ENCODE measurements around the gene MICOS13.

Gene MICOS13

DNA sequence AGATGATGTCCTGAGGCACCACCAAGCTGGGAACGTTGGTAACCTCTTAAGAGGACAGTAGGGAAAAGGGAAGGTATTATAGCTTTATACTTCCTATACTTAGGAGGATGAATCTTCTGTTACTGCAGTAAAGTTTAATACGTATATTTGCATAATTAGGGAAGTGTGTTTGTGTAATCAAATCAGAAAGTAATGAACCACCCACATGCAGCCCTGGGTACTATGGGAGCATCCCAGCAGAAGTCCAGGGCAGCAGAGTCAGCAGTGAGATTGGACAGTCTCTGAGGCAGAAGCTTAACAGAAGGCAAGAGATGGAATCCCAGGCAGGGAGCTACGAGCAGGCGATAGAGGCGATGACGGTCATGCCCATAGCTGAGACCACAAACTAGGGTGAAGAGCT is 44.9 kb downstream of the MICOS13 start:
- Histone ChIP-seq H3K27ac (ENCODE audit: low read length) (no peak overlapping the region), H3K27me3 (ENCODE audit: low read depth, low read length) (no peaks in the 10 kb centered on the region), H3K9me3 (ENCODE audit: insufficient read depth, low read length) (no peaks in the 10 kb centered on the region), H3K4me1 (ENCODE audit: low read length) (peaks cover 13% of the 10 kb centered on the region), H3K4me2 (ENCODE audit: low read length) (no peak overlapping the region), H2AFZ (ENCODE audit: low read depth, low read length) (no peak overlapping the region), H3K79me2 (ENCODE audit: low read length) (peaks cover 100% of the 10 kb centered on the region), H4K20me1 (ENCODE audit: insufficient read depth, low read length) (peaks cover 89% of the 10 kb centered on the region), H3K9ac (ENCODE audit: low read length) (no peak overlapping the region), H3K4me3 (ENCODE audit: low read length) (no peak overlapping the region), H3K36me3 (replicated peaks; ENCODE audit: low read depth, low read length) (peaks cover 55% of the 10 kb centered on the region)
- TF ChIP-seq, protein P1, sequence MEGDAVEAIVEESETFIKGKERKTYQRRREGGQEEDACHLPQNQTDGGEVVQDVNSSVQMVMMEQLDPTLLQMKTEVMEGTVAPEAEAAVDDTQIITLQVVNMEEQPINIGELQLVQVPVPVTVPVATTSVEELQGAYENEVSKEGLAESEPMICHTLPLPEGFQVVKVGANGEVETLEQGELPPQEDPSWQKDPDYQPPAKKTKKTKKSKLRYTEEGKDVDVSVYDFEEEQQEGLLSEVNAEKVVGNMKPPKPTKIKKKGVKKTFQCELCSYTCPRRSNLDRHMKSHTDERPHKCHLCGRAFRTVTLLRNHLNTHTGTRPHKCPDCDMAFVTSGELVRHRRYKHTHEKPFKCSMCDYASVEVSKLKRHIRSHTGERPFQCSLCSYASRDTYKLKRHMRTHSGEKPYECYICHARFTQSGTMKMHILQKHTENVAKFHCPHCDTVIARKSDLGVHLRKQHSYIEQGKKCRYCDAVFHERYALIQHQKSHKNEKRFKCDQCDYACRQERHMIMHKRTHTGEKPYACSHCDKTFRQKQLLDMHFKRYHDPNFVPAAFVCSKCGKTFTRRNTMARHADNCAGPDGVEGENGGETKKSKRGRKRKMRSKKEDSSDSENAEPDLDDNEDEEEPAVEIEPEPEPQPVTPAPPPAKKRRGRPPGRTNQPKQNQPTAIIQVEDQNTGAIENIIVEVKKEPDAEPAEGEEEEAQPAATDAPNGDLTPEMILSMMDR (IDR thresholded peaks at IDR 0.05; ENCODE audit: low read depth, low read length) = no peak
- no peak for TF ChIP-seq EZH2phosphoT487 (IDR thresholded peaks at IDR 0.05; ENCODE audit: low read depth)

DNA sequence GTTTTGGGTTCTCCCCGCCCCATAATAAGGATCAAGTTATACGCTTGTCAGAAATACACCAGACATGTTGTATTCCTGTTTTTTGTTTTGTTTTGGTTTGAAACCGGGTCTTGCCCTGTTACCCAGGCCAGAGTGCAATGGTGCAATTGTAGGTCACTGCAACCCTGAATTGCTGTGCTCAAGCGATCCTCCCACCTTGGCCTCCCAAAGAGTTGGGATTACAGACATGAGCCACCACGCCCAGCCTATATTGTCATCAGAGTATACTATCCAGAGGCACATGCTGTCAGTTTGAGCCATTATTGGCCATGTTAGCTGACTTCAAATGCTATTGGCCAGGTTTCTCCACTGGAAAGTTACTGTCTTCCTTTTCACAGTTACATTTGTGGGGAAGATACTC is 47.7 kb downstream of the MICOS13 start:
- TF ChIP-seq, protein P1 (IDR thresholded peaks at IDR 0.05; ENCODE audit: low read depth, low read length) = no peak
- no peak for TF ChIP-seq EZH2phosphoT487 (IDR thresholded peaks at IDR 0.05; ENCODE audit: low read depth)
- H4K20me1 ChIP-seq (ENCODE audit: insufficient read depth, low read length) = peaks cover 91% of the 10 kb centered on the region
- H3K4me3 ChIP-seq (ENCODE audit: low read length) = no peak overlapping the region
- no peaks in the 10 kb centered on the region for H3K9me3 ChIP-seq (ENCODE audit: insufficient read depth, low read length)
- no peak overlapping the region for H3K27ac ChIP-seq (ENCODE audit: low read length)
- no peak overlapping the region for H3K4me2 ChIP-seq (ENCODE audit: low read length)
- H3K9ac ChIP-seq (ENCODE audit: low read length) = no peak overlapping the region
- H3K4me1 ChIP-seq (ENCODE audit: low read length) = peaks cover 31% of the 10 kb centered on the region
- peaks cover 70% of the 10 kb centered on the region for H3K36me3 ChIP-seq (replicated peaks; ENCODE audit: low read depth, low read length)
- peaks cover 100% of the 10 kb centered on the region for H3K79me2 ChIP-seq (ENCODE audit: low read length)
- H2AFZ ChIP-seq (ENCODE audit: low read depth, low read length) = no peak overlapping the region
- H3K27me3 ChIP-seq (ENCODE audit: low read depth, low read length) = no peaks in the 10 kb centered on the region

DNA sequence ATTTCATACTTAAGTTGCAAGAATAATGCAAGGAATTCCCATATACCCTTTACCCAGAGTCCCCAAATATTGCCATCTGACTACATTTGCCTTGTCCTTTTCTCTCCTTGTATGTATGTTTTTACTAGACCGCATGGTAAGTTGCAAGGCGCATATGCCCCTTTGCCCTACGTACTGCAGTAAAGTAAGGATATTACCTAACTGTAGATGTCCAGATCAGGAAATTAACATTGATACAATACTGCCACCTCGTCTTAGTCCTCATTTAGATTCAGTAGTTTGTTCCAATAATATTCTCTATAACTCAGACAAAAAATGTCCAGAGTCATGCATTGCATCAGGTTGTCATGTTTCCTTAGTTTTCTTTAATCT is 48.1 kb downstream of the MICOS13 start:
- H3K4me1 ChIP-seq (ENCODE audit: low read length) = peaks cover 35% of the 10 kb centered on the region
- no peaks in the 10 kb centered on the region for H3K27me3 ChIP-seq (ENCODE audit: low read depth, low read length)
- peaks cover 100% of the 10 kb centered on the region for H3K79me2 ChIP-seq (ENCODE audit: low read length)
- no peaks in the 10 kb centered on the region for H3K9me3 ChIP-seq (ENCODE audit: insufficient read depth, low read length)
- no peak overlapping the region for H2AFZ ChIP-seq (ENCODE audit: low read depth, low read length)
- H3K36me3 ChIP-seq (replicated peaks; ENCODE audit: low read depth, low read length) = peaks cover 69% of the 10 kb centered on the region
- H3K27ac ChIP-seq (ENCODE audit: low read length) = no peak overlapping the region
- H3K4me3 ChIP-seq (ENCODE audit: low read length) = no peak overlapping the region
- no peak for TF ChIP-seq EZH2phosphoT487 (IDR thresholded peaks at IDR 0.05; ENCODE audit: low read depth)
- TF ChIP-seq, protein P1 (IDR thresholded peaks at IDR 0.05; ENCODE audit: low read depth, low read length) = no peak
- no peak overlapping the region for H3K4me2 ChIP-seq (ENCODE audit: low read length)
- no peak overlapping the region for H3K9ac ChIP-seq (ENCODE audit: low read length)
- H4K20me1 ChIP-seq (ENCODE audit: insufficient read depth, low read length) = peaks cover 91% of the 10 kb centered on the region

DNA sequence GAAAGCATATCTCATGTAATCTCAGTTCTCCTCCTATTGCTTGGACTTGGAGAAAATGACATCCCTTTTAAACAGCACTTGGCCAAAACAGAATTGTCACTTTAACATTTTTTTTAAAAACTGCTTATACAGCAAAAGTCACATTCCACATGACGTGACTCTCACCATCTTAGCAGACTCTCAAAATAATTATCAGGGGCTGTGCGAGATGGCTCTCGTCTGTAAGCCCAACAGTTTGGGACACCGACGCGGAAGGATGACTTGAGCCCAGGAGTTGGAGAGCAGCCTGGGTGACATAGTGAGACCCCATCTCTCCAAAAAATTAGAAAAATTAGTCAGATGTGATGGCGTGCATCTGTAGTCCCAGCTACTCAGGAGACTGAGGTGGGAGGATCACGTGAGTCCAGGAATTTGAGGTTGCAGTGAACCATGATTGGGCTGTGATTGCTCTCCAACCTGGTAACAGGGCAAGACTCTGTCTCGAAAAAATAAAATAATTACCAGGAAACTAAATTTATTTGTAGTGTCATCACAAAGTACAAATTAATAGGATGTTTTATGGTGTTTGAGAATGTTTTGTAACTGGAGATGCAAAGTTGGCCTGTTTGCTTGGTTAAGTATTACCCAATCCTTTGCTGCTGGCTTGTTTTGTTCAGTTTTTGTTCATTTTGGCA is 48.6 kb downstream of the MICOS13 start:
- no peak overlapping the region for H3K9ac ChIP-seq (ENCODE audit: low read length)
- H3K4me2 ChIP-seq (ENCODE audit: low read length) = no peak overlapping the region
- H3K27ac ChIP-seq (ENCODE audit: low read length) = no peak overlapping the region
- peaks cover 40% of the 10 kb centered on the region for H3K4me1 ChIP-seq (ENCODE audit: low read length)
- TF ChIP-seq EZH2phosphoT487 (IDR thresholded peaks at IDR 0.05; ENCODE audit: low read depth) = no peak
- TF ChIP-seq, protein P1 (IDR thresholded peaks at IDR 0.05; ENCODE audit: low read depth, low read length) = no peak
- peaks cover 95% of the 10 kb centered on the region for H4K20me1 ChIP-seq (ENCODE audit: insufficient read depth, low read length)
- peaks cover 100% of the 10 kb centered on the region for H3K79me2 ChIP-seq (ENCODE audit: low read length)
- no peak overlapping the region for H3K4me3 ChIP-seq (ENCODE audit: low read length)
- H3K36me3 ChIP-seq (replicated peaks; ENCODE audit: low read depth, low read length) = peaks cover 74% of the 10 kb centered on the region
- H3K9me3 ChIP-seq (ENCODE audit: insufficient read depth, low read length) = no peaks in the 10 kb centered on the region
- no peak overlapping the region for H2AFZ ChIP-seq (ENCODE audit: low read depth, low read length)
- H3K27me3 ChIP-seq (ENCODE audit: low read depth, low read length) = no peaks in the 10 kb centered on the region
